ENCODE results near the gene FAM204A. TPM values are rescaled to one million over a fixed set of nuclear protein-coding genes. Genes with fewer than 3 reads are reported as not detected.

The FAM204A gene
- total and polyA plus RNA-seq, 2 of the 13 experiments (the other 11 are each of a cell fraction or from before 2014, with no cell fraction given): 9.2 to 61.0 TPM

DNA sequence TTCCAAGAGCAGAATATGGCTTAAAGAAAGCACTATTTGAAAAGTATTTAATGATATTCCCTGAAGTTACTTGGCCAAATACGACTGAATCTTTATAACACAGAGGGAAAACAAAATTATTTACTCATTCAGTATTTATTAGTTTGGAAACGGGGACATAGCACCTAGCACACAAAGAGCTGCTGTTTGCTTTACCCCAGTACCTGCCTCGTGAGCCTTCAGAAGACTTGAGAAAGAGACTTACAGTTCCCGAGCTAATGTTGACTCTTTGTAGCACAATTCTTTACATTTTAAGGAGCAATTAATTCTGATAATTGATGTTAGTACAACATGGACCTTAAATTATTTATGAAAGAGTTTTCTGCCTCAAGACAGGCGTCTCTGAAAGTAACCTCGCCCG, 88.7 kb downstream of the FAM204A start:
- peaks cover 2 to 43% of the 10 kb centered on the region in 2 experiments; a peak in 3 of 5 replicates for H3K27me3 ChIP-seq (ENCODE audit: control insufficient read depth in 1 of 2, insufficient read depth in 2 of 2, low read length in 2 of 2)
- no peak for ATAC-seq
- no peaks in the 10 kb centered on the region for H3K9me3 ChIP-seq (ENCODE audit: low read length)
- no peak for FAIRE-seq
- no peak for DNase-seq (ENCODE audit: low spot score)
- no peak overlapping the region for H2AFZ ChIP-seq (ENCODE audit: low read length)
- H3K4me1 ChIP-seq (ENCODE audit: insufficient read depth, low read length): no peaks in the 10 kb centered on the region
- no peaks in the 10 kb centered on the region for H4K20me1 ChIP-seq (ENCODE audit: insufficient read depth, low read length)
- H3K9ac ChIP-seq (ENCODE audit: insufficient read depth, low read depth, low read length): no peak overlapping the region
- TF ChIP-seq XBP1 (CRISPR knock-in tag; IDR thresholded peaks at IDR 0.05) (no peak), ZMYM3 (CRISPR knock-in tag; IDR thresholded peaks at IDR 0.05) (no peak), ZBTB20 (CRISPR knock-in tag; IDR thresholded peaks at IDR 0.05; ENCODE audit: borderline replicate concordance, low read depth) (no peak), DMAP1 (CRISPR knock-in tag; IDR thresholded peaks at IDR 0.05) (no peak), SNRNP70 (IDR thresholded peaks at IDR 0.05; ENCODE audit: low read depth, low read length) (no peak), SETDB1 (CRISPR knock-in tag; IDR thresholded peaks at IDR 0.05; ENCODE audit: borderline replicate concordance) (no peak)
- in situ Hi-C loops (cut with HindIII; ENCODE audit: extremely low pct_ligation_motif_present, low pct_unique_long_range_greater_than_20kb): no loop called here
- BruUV-seq (replicated peaks): no TSS peak
- no peak overlapping the region for H3K4me2 ChIP-seq (ENCODE audit: low read depth, low read length)
- H3K36me3 ChIP-seq (replicated peaks in 1 of 2; ENCODE audit: control insufficient read depth in 1 of 2, insufficient read depth in 2 of 2, low read length in 2 of 2): no peaks in the 10 kb centered on the region
- H3K27ac ChIP-seq (ENCODE audit: extremely low read length, insufficient read depth, low read length): no peak overlapping the region
- H3K4me3 ChIP-seq (replicated peaks in 1 of 3; ENCODE audit: insufficient read depth in 1 of 3, low read depth in 2 of 3, low read length in 3 of 3): no peak overlapping the region
- intact Hi-C loops (cut with micrococcal nuclease; ENCODE audit: unreplicated experiment): no loop called here
- no peaks in the 10 kb centered on the region for H3K79me2 ChIP-seq (ENCODE audit: insufficient read depth, low read length)
- POLR2A ChIA-PET: no interaction called here
- WGBS (ENCODE audit: low lambda C conversion rate): 0% methylated on average over 7 of the region's 7 CpGs
- CTCF ChIA-PET (ENCODE audit: low intra/inter-chr PET ratio, low total read pairs): no interaction called here

DNA sequence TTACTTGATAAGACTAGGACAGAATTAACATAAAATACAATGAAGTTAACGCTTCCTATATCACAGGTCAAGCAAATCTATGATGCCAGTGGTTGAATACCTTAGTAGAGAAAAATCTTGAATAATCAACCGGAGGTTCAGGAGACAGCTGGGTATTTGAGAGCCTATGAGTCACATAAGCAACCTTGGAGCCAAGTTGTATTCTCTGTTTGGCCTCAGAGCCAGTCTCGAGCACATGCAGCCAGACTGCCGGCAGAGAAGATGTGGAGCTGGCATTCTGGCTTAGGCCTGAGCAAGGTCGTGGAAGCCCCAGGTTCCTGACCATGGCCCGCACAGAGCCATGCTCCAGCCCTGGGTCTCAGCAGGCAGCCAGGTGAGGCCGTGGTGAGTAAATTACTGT, 90.3 kb downstream of the FAM204A start:
- CTCF ChIA-PET (ENCODE audit: low intra/inter-chr PET ratio, low total read pairs): no interaction called here
- no peak overlapping the region for H3K4me3 ChIP-seq (replicated peaks in 1 of 3; ENCODE audit: insufficient read depth in 1 of 3, low read depth in 2 of 3, low read length in 3 of 3)
- WGBS (ENCODE audit: low lambda C conversion rate): 21% methylated on average over 2 of the region's 7 CpGs
- H3K27ac ChIP-seq (ENCODE audit: extremely low read length, insufficient read depth, low read length): no peak overlapping the region
- no peaks in the 10 kb centered on the region for H3K9me3 ChIP-seq (ENCODE audit: low read length)
- no peak overlapping the region for H2AFZ ChIP-seq (ENCODE audit: low read length)
- intact Hi-C loops (cut with micrococcal nuclease; ENCODE audit: unreplicated experiment) (no loop called here), in situ Hi-C loops (cut with HindIII; ENCODE audit: extremely low pct_ligation_motif_present, low pct_unique_long_range_greater_than_20kb) (no loop called here)
- peaks cover 2 to 47% of the 10 kb centered on the region in 2 experiments; a peak in 3 of 5 replicates for H3K27me3 ChIP-seq (ENCODE audit: control insufficient read depth in 1 of 2, insufficient read depth in 2 of 2, low read length in 2 of 2)
- no peaks in the 10 kb centered on the region for H3K4me1 ChIP-seq (ENCODE audit: insufficient read depth, low read length)
- POLR2A ChIA-PET: no interaction called here
- no peaks in the 10 kb centered on the region for H3K79me2 ChIP-seq (ENCODE audit: insufficient read depth, low read length)
- H3K36me3 ChIP-seq (replicated peaks in 1 of 2; ENCODE audit: control insufficient read depth in 1 of 2, insufficient read depth in 2 of 2, low read length in 2 of 2): no peaks in the 10 kb centered on the region
- H3K4me2 ChIP-seq (ENCODE audit: low read depth, low read length): no peak overlapping the region
- TF ChIP-seq SKI (IDR thresholded peaks at IDR 0.05; ENCODE audit: partially characterized antibody) (no peak), ATF7-NPFF (CRISPR knock-in tag; IDR thresholded peaks at IDR 0.05; ENCODE audit: low read depth) (no peak), GATAD1 (CRISPR knock-in tag; IDR thresholded peaks at IDR 0.05) (no peak), ZC3H13 (CRISPR knock-in tag; IDR thresholded peaks at IDR 0.05) (no peak), POGZ (CRISPR knock-in tag; IDR thresholded peaks at IDR 0.05) (no peak), ZNF326 (CRISPR knock-in tag; IDR thresholded peaks at IDR 0.05; ENCODE audit: borderline replicate concordance) (no peak), ZFX (CRISPR knock-in tag; IDR thresholded peaks at IDR 0.05; ENCODE audit: low read depth) (no peak)
- no TSS peak for BruUV-seq (replicated peaks)
- DNase-seq (ENCODE audit: low spot score): no peak
- H3K9ac ChIP-seq (ENCODE audit: insufficient read depth, low read depth, low read length): no peak overlapping the region
- H4K20me1 ChIP-seq (ENCODE audit: insufficient read depth, low read length): no peaks in the 10 kb centered on the region
- no peak for FAIRE-seq
- ATAC-seq: no peak
